ENCODE results near the gene PLEKHM3.

Gene PLEKHM3

DNA sequence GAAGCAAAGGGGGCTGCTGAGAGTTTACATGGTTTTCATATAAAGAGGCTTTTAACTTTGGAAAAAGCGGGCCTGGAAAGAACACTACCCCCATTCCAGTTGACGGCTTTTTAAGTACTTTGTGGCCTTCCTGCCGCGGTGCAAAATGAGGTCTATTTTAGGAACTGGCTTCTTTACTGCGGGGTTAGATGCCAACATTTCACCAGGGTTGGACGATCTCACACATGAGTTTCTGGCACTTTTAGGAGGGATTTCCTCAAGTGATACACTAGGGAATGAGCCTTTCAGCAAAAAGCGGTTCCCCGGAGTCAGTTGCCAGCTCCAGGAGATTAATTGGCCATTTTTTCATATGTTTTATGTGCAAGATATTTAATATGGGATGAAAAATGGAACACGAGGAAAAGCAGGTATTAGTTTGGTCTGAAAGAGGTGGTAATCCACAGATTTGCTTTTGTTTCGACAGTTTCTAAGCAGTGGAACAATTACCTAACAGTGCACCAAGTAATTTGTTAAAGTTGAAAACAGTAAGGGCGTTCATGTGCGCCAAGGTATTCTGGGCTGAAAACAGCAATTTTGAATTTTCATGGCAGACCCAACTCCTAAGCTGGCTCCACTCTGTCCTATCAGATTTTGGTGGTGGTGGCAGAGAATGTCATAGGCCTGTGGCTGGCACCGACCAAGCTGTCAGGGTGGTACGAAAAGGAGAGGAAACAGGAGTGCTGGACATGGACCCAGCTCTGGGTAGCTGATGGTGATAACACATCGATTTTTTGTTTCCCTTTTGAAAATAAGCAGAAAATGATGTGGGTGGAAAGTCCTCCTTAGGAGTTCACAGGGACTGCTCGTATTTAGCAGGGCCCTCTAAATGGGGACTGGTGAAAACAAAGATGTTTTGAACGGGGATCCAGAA, 200.0 kb downstream of the PLEKHM3 start:
- no peaks in the 10 kb centered on the region for H3K27me3 ChIP-seq (ENCODE audit: control insufficient read depth in 1 of 2, insufficient read depth in 2 of 2, low read length in 2 of 2)
- no peaks in the 10 kb centered on the region for H3K9me3 ChIP-seq (ENCODE audit: low read length)
- H3K36me3 ChIP-seq (ENCODE audit: insufficient read depth, low read length) = no peaks in the 10 kb centered on the region
- peak overlapping the region in 1 of 2 donors; percentile 35 for H3K4me3 ChIP-seq (ENCODE audit: low read depth in 1 of 2, low read length in 2 of 2)
- H3K4me1 ChIP-seq (ENCODE audit: insufficient read depth, low read length) = peaks cover 44% of the 10 kb centered on the region
- no peak overlapping the region for H3K9ac ChIP-seq (ENCODE audit: low read length)
- peak overlapping the region; percentile 73 for H3K27ac ChIP-seq (ENCODE audit: low read depth, low read length)

DNA sequence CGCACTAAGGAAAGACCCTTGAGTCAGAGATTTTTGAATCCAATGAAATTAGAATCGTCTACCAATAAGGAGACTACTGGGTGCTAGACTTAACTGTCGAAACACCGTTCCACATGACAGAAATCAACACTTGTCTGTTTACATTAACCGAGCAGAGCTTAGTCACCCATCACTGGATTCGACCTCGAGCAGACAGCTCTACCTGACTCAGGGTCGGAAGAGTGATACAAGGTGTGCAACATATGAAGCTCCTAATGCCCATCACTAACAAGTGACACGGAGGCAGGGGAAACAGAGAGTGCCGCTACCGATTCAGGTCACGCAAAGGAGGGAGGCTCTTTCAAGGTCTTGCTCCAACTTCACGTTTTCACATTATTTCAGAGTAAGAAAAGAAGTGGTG, 201.5 kb downstream of the PLEKHM3 start:
- H3K9ac ChIP-seq (ENCODE audit: low read length) = no peak overlapping the region
- no peak overlapping the region for H3K4me3 ChIP-seq (ENCODE audit: low read depth in 1 of 2, low read length in 2 of 2)
- no peaks in the 10 kb centered on the region for H3K9me3 ChIP-seq (ENCODE audit: low read length)
- H3K36me3 ChIP-seq (ENCODE audit: insufficient read depth, low read length) = no peaks in the 10 kb centered on the region
- H3K27ac ChIP-seq (ENCODE audit: low read depth, low read length) = no peak overlapping the region
- H3K4me1 ChIP-seq (ENCODE audit: insufficient read depth, low read length) = peaks cover 44% of the 10 kb centered on the region
- no peaks in the 10 kb centered on the region for H3K27me3 ChIP-seq (ENCODE audit: control insufficient read depth in 1 of 2, insufficient read depth in 2 of 2, low read length in 2 of 2)

DNA sequence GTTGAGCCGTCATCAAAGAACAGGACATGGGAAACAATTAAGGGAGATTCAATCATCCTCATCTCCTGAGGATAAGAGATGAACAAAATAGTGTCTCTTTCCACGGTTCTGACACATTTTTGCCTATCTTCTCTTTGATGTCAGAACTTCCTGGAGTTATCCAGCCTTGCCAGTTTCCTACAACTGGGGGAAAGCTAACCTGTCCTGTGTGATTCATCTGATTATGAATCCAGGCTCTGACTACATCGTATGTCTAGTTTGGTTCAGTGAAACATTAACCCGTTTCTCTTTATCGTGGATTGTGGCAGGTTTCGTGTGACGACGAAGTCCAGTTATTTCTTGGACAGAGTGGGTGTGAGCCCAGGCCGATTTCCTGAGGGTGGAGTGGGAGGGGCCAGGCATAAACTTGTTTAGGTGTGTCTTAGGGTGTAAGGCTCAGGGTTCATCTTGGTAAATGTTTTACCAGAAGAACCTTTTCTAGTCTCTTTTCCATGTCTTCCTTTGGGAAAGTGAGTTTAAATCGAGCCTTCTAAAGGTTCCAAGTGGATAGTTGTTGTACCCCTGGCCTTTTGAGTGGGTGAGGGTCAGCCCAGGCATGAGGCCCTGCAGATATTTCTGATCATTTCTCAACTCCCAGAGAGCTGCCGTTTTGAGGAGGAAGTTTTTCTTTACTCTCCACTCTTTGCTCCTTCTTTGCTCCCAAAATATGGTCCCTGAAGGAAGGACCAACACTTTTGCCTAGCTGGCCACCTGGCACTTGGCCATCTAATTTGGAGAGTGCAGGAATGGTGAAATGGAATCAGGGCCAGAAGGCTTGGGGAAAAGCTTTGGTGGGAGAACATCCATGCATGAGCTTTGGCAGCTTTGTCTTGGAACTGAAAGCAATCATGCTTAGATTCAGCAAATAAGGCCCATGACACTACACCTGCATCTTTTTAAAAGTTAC, 205.2 kb downstream of the PLEKHM3 start:
- no peak overlapping the region for H3K9ac ChIP-seq (ENCODE audit: low read length)
- no peak overlapping the region for H3K4me3 ChIP-seq (ENCODE audit: low read depth in 1 of 2, low read length in 2 of 2)
- H3K27me3 ChIP-seq (ENCODE audit: control insufficient read depth in 1 of 2, insufficient read depth in 2 of 2, low read length in 2 of 2) = no peaks in the 10 kb centered on the region
- no peaks in the 10 kb centered on the region for H3K36me3 ChIP-seq (ENCODE audit: insufficient read depth, low read length)
- no peaks in the 10 kb centered on the region for H3K9me3 ChIP-seq (ENCODE audit: low read length)
- H3K4me1 ChIP-seq (ENCODE audit: insufficient read depth, low read length) = peaks cover 15% of the 10 kb centered on the region
- no peak overlapping the region for H3K27ac ChIP-seq (ENCODE audit: low read depth, low read length)

DNA sequence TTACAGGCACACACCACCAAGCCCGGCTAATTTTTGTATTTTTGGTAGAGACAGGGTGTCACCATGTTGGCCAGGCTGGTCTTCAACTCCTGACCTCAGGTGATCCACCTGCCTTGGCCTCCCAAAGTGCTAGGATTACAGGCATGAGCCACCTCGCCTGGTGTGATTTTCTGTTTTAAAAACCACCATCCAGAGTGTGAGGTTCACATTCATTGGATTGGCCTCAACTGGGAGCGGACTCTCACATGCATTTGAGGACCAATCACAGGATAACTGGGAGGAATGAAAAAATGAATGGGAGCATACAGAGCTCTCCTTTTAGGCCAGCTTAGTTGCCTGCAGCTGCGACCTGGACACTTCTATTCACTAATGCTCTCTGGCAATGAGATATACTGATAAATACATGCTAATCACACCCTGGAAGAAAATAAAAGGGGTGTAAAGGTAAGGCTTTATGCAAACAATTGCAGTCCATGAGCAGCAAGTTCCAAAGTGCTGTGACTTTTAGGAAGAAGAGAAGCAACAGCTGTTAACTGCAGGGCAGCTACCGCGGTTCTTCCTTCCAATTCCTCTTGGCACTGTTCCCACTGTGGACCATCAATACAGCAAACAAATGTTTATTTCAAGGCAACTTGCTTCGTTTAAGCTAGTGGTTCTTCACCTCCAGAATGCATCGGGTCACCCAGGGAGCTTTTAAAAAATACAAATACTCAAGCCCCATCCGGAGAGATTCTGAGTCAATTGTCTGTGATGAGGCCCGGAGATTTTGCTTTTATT, 206.1 kb downstream of the PLEKHM3 start:
- Histone ChIP-seq H3K9ac (ENCODE audit: low read length) (no peak overlapping the region), H3K9me3 (ENCODE audit: low read length) (no peaks in the 10 kb centered on the region), H3K36me3 (ENCODE audit: insufficient read depth, low read length) (no peaks in the 10 kb centered on the region), H3K27ac (ENCODE audit: low read depth, low read length) (no peak overlapping the region), H3K4me3 (ENCODE audit: low read depth in 1 of 2, low read length in 2 of 2) (no peak overlapping the region), H3K4me1 (ENCODE audit: insufficient read depth, low read length) (peaks cover 6% of the 10 kb centered on the region), H3K27me3 (ENCODE audit: control insufficient read depth in 1 of 2, insufficient read depth in 2 of 2, low read length in 2 of 2) (no peaks in the 10 kb centered on the region)

DNA sequence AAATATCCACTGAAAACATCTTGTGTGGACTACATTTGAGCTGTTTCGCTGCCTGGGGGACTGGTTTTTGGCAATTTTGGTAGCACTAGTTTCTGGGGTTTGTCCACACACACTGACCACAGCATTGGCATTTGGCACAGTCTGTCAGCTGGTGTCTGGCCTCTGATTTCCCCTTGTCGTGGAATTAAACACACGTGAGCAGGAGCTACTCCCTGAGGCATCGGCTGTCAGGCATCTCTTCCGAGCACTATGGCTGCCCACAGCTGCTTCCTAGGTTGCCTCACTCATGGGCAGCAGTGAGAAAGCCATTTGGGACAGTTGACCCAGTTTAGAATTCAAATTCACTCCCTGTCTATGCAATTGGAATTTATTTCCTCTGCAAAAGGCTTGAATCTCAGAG, 208.8 kb downstream of the PLEKHM3 start:
- Histone ChIP-seq H3K4me1 (ENCODE audit: insufficient read depth, low read length) (no peaks in the 10 kb centered on the region), H3K9ac (ENCODE audit: low read length) (no peak overlapping the region), H3K27ac (ENCODE audit: low read depth, low read length) (no peak overlapping the region), H3K36me3 (ENCODE audit: insufficient read depth, low read length) (no peaks in the 10 kb centered on the region), H3K4me3 (ENCODE audit: low read depth in 1 of 2, low read length in 2 of 2) (no peak overlapping the region), H3K9me3 (ENCODE audit: low read length) (no peaks in the 10 kb centered on the region), H3K27me3 (ENCODE audit: control insufficient read depth in 1 of 2, insufficient read depth in 2 of 2, low read length in 2 of 2) (no peaks in the 10 kb centered on the region)

DNA sequence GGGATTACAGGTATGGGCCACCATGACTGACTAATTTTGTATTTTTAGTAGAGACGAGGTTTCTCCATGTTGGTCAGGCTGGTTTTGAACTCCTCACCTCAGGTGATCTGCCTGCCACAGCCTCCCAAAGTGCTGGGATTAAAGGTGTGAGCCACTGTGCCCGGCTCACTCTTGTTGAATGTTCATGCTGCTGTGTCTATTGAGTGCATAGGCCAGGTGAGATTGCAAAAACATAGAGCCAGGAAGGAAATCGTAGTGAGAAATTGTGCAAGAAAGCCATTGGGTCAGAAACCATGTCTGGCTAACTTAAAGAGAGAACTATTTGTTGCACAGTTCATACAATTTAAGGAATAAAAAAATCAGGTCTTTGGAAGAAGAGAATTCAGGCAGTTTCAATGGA, 210.1 kb downstream of the PLEKHM3 start:
- H3K9ac ChIP-seq (ENCODE audit: low read length) = no peak overlapping the region
- H3K27ac ChIP-seq (ENCODE audit: low read depth, low read length) = no peak overlapping the region
- no peaks in the 10 kb centered on the region for H3K9me3 ChIP-seq (ENCODE audit: low read length)

DNA sequence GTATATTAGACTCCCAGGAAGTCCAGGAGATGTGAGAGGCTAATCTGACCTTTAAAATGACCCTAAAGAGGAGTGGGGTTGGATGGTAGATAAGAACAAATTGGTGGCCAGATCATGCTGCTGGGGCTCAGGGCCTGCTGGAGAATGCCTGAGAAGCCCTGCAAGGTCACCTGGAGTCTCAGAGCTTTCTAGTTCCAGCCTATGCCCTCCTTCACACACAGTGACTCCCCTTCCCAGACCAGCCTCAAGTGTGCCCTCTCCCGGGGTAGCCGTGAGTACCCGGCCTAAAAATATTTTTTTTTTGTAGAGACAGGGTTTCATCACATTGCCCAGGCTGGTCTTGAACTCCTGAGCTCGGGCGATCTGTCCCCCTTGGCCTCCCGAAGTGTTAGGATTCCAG, 211.4 kb downstream of the PLEKHM3 start:
- Histone ChIP-seq H3K27me3 (ENCODE audit: control insufficient read depth in 1 of 2, insufficient read depth in 2 of 2, low read length in 2 of 2) (no peaks in the 10 kb centered on the region), H3K9ac (ENCODE audit: low read length) (no peak overlapping the region)

More for the DNA sequence above, 210.1 kb downstream of the PLEKHM3 start:
- Histone ChIP-seq H3K36me3 (ENCODE audit: insufficient read depth, low read length) (no peaks in the 10 kb centered on the region), H3K4me3 (ENCODE audit: low read depth in 1 of 2, low read length in 2 of 2) (no peak overlapping the region), H3K27me3 (ENCODE audit: control insufficient read depth in 1 of 2, insufficient read depth in 2 of 2, low read length in 2 of 2) (no peaks in the 10 kb centered on the region), H3K4me1 (ENCODE audit: insufficient read depth, low read length) (no peaks in the 10 kb centered on the region)

DNA sequence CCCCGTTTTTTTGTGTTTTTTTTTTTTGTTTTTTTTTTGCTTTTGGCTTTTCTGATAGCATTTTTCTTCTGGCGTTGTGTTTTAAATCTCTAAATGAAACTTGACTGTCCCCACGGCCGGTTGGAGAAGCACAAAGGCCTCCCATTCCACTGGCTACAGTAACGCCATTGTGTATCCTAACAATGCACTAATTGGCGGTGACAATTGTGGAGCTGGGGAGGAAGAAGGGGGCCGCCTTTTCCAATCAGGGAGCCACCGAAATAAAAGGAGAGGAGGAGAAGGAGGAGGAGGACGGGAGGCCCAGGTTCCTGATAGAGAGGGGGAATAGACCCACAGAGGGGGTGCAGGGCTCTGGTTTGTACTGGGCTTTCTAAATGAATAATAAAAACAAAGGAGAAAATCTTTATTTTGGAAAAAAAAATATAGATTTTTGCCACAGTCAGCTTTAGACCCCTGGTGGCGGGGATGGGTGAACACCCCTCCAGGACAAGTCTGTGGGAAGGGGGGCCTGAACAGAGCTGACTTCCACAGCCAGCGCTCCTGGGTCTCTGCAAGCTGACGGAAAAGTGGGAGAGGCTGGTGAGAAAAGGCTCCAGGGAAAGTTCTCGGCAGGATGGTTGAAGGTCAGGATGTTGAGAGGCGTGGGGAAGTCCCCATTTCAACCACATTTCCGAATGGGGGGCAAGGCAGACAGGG, 212.0 kb downstream of the PLEKHM3 start:
- Histone ChIP-seq H3K9ac (ENCODE audit: low read length) (no peak overlapping the region), H3K27me3 (ENCODE audit: control insufficient read depth in 1 of 2, insufficient read depth in 2 of 2, low read length in 2 of 2) (no peaks in the 10 kb centered on the region), H3K36me3 (ENCODE audit: insufficient read depth, low read length) (no peaks in the 10 kb centered on the region), H3K4me1 (ENCODE audit: insufficient read depth, low read length) (no peaks in the 10 kb centered on the region), H3K27ac (ENCODE audit: low read depth, low read length) (no peak overlapping the region), H3K9me3 (ENCODE audit: low read length) (no peaks in the 10 kb centered on the region), H3K4me3 (ENCODE audit: low read depth in 1 of 2, low read length in 2 of 2) (no peak overlapping the region)

More for the DNA sequence above, 211.4 kb downstream of the PLEKHM3 start:
- H3K36me3 ChIP-seq (ENCODE audit: insufficient read depth, low read length) = no peaks in the 10 kb centered on the region
- no peaks in the 10 kb centered on the region for H3K4me1 ChIP-seq (ENCODE audit: insufficient read depth, low read length)
- no peaks in the 10 kb centered on the region for H3K9me3 ChIP-seq (ENCODE audit: low read length)
- H3K4me3 ChIP-seq (ENCODE audit: low read depth in 1 of 2, low read length in 2 of 2) = no peak overlapping the region
- no peak overlapping the region for H3K27ac ChIP-seq (ENCODE audit: low read depth, low read length)

DNA sequence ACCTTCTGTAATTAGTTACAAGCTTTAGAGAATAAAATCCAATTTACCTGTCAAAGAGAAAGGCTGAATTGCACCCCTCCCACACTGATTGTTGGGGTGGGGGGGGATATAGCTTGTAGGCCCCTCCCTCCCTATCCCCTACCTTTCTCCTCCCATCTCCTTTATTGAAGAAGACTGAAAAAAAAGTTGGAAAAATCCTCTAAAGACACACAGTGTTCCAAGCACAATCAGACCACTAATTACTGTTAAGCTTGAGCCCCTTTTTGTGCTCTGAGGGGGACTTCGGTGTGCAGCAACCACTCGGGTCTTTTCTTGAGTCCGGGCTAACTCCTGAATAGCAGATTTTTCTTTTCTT, 212.6 kb downstream of the PLEKHM3 start:
- H3K36me3 ChIP-seq (ENCODE audit: insufficient read depth, low read length) = no peaks in the 10 kb centered on the region
- H3K4me1 ChIP-seq (ENCODE audit: insufficient read depth, low read length) = no peaks in the 10 kb centered on the region
- no peak overlapping the region for H3K9ac ChIP-seq (ENCODE audit: low read length)
- H3K9me3 ChIP-seq (ENCODE audit: low read length) = no peaks in the 10 kb centered on the region
- H3K27ac ChIP-seq (ENCODE audit: low read depth, low read length) = no peak overlapping the region
- H3K27me3 ChIP-seq (ENCODE audit: control insufficient read depth in 1 of 2, insufficient read depth in 2 of 2, low read length in 2 of 2) = no peaks in the 10 kb centered on the region
- H3K4me3 ChIP-seq (ENCODE audit: low read depth in 1 of 2, low read length in 2 of 2) = no peak overlapping the region

DNA sequence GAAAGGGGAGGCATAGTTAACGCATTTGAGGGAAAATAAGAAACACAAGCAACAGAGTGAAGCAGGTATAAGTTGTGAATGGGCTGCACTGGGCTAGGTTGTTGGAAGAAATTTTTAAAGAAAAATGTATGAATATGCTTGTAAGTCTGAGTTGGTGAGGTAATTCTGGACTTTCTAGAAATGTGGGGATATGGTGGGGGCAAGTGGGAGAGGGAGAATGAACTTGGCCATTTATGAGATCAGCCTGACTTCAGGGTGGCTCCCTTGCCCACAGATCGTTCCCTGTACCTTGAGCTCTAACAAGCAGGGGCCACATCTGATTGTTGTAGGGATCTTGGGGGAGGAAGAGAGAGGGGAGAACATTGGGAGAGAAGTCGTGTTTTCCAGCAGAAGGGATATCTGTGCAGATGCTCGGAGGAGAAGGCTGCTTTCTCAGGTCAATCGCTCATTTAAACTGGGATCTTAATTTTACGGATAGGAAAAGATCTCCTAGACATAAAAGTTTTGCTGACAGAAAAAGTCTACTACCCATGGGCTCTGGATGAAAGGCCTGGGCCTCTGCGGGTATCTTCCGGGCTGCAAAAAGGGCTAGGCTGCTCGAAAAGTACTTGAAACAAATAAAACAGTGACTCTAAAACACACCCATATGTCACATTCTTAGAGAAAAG, 213.1 kb downstream of the PLEKHM3 start:
- H3K9ac ChIP-seq (ENCODE audit: low read length) = no peak overlapping the region
- H3K4me3 ChIP-seq (ENCODE audit: low read depth in 1 of 2, low read length in 2 of 2) = no peak overlapping the region
- no peaks in the 10 kb centered on the region for H3K27me3 ChIP-seq (ENCODE audit: control insufficient read depth in 1 of 2, insufficient read depth in 2 of 2, low read length in 2 of 2)
- H3K9me3 ChIP-seq (ENCODE audit: low read length) = no peaks in the 10 kb centered on the region
- H3K36me3 ChIP-seq (ENCODE audit: insufficient read depth, low read length) = no peaks in the 10 kb centered on the region
- no peak overlapping the region for H3K27ac ChIP-seq (ENCODE audit: low read depth, low read length)
- no peaks in the 10 kb centered on the region for H3K4me1 ChIP-seq (ENCODE audit: insufficient read depth, low read length)

Measured in muscle layer of colon (tissue), 2 donors.